SK-N-SH treated with all-trans-retinoic acid at 6 μM for 48 hours (cell line): Measurements from ENCODE around the gene USP24.

ENCODE experiments used
- CSRNP3 ChIP-seq: fragments of 250-450 bp; sonication (Bioruptor Pico); IDR thresholded peaks from 2 replicates; pipeline ENCODE4 v1.5.1; 2021; ENCODE audit warnings: mild to moderate bottlenecking, moderate library complexity
- GLIS3 ChIP-seq: fragments of 250-450 bp; sonication (Bioruptor Pico); IDR thresholded peaks from 2 replicates; pipeline ENCODE4 v1.5.0; 2020; ENCODE audit warnings: mild to moderate bottlenecking, moderate library complexity
- ISL1 ChIP-seq: fragments of 250-450 bp; sonication (Bioruptor Pico); IDR thresholded peaks from 2 replicates; pipeline ENCODE4 v2.1.2; 2022; ENCODE audit warnings: mild to moderate bottlenecking, moderate library complexity
- TSHZ2 ChIP-seq: fragments of 250-450 bp; sonication (Bioruptor Pico); IDR thresholded peaks from 2 replicates; pipeline ENCODE4 v1.5.0; 2020; ENCODE audit warnings: mild to moderate bottlenecking, moderate library complexity
- ZFP3 ChIP-seq: fragments of 250-450 bp; sonication (Bioruptor Pico); IDR thresholded peaks from 2 replicates; pipeline ENCODE4 v1.5.0; 2020; ENCODE audit warnings: mild to moderate bottlenecking, moderate library complexity

GRCh38 chr1:55188909-55189308, 26.3 kb downstream of the USP24 start:
- no peak for TF ChIP-seq GLIS3
- TF ChIP-seq CSRNP3 (CRISPR knock-in tag): no peak
- TF ChIP-seq TSHZ2 (CRISPR knock-in tag): no peak
- TF ChIP-seq ZFP3: no peak
- no peak for TF ChIP-seq ISL1 (CRISPR knock-in tag)
